HG03108 (cell line): ENCODE results near the gene VWA5B1.
"Not testable (repeated sequence)": the region's sequence is repeated elsewhere in the genome, so short reads cannot be mapped to it uniquely, and the experiment has no call there.

Experiments
- ATAC-seq: cut with Tn5 transposase; IDR thresholded peaks from one replicate; pipeline ENCODE4 v1.9.1; 2021; ENCODE audit warnings: moderate library complexity; ENCODE audit not compliant: unreplicated experiment

VWA5B1 gene

GRCh38 chr1:20290624-20291597 is at the start of gene VWA5B1:
TSS of gene VWA5B1 (plus strand) at chr1:20290875. CDS start at chr1:20310602, 19,727 bp downstream.
- ATAC-seq = no peak

GRCh38 chr1:20242890-20243479 is 47.7 kb upstream of the VWA5B1 start:
- no peak for ATAC-seq

GRCh38 chr1:20248971-20249612 is 41.6 kb upstream of the VWA5B1 start:
- ATAC-seq = no peak

GRCh38 chr1:20250340-20250989 is 40.2 kb upstream of the VWA5B1 start:
- ATAC-seq = no peak

GRCh38 chr1:20252587-20252986 is 38.1 kb upstream of the VWA5B1 start:
- ATAC-seq = no peak

GRCh38 chr1:20255666-20256065 is 35.0 kb upstream of the VWA5B1 start:
- no peak for ATAC-seq

- no peak for ATAC-seq
Measured at GRCh38 chr1:20259646-20260045, 31.0 kb upstream of the VWA5B1 start.

- no peak for ATAC-seq
Measured at GRCh38 chr1:20261095-20261494, 29.6 kb upstream of the VWA5B1 start.

GRCh38 chr1:20262810-20263534 is 27.7 kb upstream of the VWA5B1 start:
- ATAC-seq = no peak

- ATAC-seq = no peak
Measured at GRCh38 chr1:20265250-20265649, 25.4 kb upstream of the VWA5B1 start.

GRCh38 chr1:20266141-20266540 is 24.5 kb upstream of the VWA5B1 start:
- ATAC-seq = no peak

GRCh38 chr1:20266642-20267041 is 24.0 kb upstream of the VWA5B1 start:
- ATAC-seq = no peak

- no peak for ATAC-seq
Measured at GRCh38 chr1:20271498-20272400, 18.9 kb upstream of the VWA5B1 start.

- ATAC-seq = not testable (repeated sequence)
Measured at GRCh38 chr1:20273716-20274115, 17.0 kb upstream of the VWA5B1 start.

- ATAC-seq = no peak
Measured at GRCh38 chr1:20275319-20275925, 15.3 kb upstream of the VWA5B1 start.

- no peak for ATAC-seq
Measured at GRCh38 chr1:20276485-20277159, 14.1 kb upstream of the VWA5B1 start.

- ATAC-seq = no peak
Measured at GRCh38 chr1:20278692-20279130, 12.0 kb upstream of the VWA5B1 start.

- ATAC-seq = no peak
Measured at GRCh38 chr1:20279509-20279908, 11.2 kb upstream of the VWA5B1 start.
